Measurements from ENCODE around the gene P4HA2. TPM values are rescaled to one million over a fixed set of nuclear protein-coding genes. Genes with fewer than 3 reads are reported as not detected.
A peak's percentile ranks its signal among the peaks of the same experiment; 100 is the strongest.

P4HA2 gene
- total RNA-seq, 1 experiment from 2014 or later, result 51.8 TPM

- H3K36me3 Mint-ChIP-seq (ENCODE audit: insufficient read depth, unreplicated experiment), result no peaks in the 10 kb centered on the region
- no peaks in the 10 kb centered on the region for H3K9me3 Mint-ChIP-seq (ENCODE audit: low read depth, unreplicated experiment)
- H3K27me3 Mint-ChIP-seq (ENCODE audit: unreplicated experiment), result no peaks in the 10 kb centered on the region
- TF ChIP-seq CTCF (IDR thresholded peaks at IDR 0.05; ENCODE audit: unreplicated experiment), result no peak
- DNase-seq, result no peak
- CTCF ChIA-PET, result no interaction called here
- intact Hi-C loops (cut with micrococcal nuclease; ENCODE audit: unreplicated experiment), result no loop called here
- peaks cover 18% of the 10 kb centered on the region for H3K4me1 Mint-ChIP-seq (ENCODE audit: low read depth, unreplicated experiment)
- no peak overlapping the region for H3K4me3 Mint-ChIP-seq (ENCODE audit: low read depth, unreplicated experiment)
- no TSS peak for BruUV-seq (replicated peaks)
- no peak overlapping the region for H3K27ac Mint-ChIP-seq (ENCODE audit: unreplicated experiment)
Observed at GRCh38 chr5:132274050-132274792, 46.6 kb upstream of the P4HA2 start.

- no peak overlapping the region for H3K27ac Mint-ChIP-seq (ENCODE audit: unreplicated experiment)
- peaks cover 18% of the 10 kb centered on the region for H3K4me1 Mint-ChIP-seq (ENCODE audit: low read depth, unreplicated experiment)
- no peak for TF ChIP-seq CTCF (IDR thresholded peaks at IDR 0.05; ENCODE audit: unreplicated experiment)
- no peaks in the 10 kb centered on the region for H3K9me3 Mint-ChIP-seq (ENCODE audit: low read depth, unreplicated experiment)
- no peak for DNase-seq
- H3K27me3 Mint-ChIP-seq (ENCODE audit: unreplicated experiment), result no peaks in the 10 kb centered on the region
- intact Hi-C loops (cut with micrococcal nuclease; ENCODE audit: unreplicated experiment), result no loop called here
- CTCF ChIA-PET, result no interaction called here
- H3K36me3 Mint-ChIP-seq (ENCODE audit: insufficient read depth, unreplicated experiment), result no peaks in the 10 kb centered on the region
- H3K4me3 Mint-ChIP-seq (ENCODE audit: low read depth, unreplicated experiment), result no peak overlapping the region
- BruUV-seq (replicated peaks), result no TSS peak
Observed at GRCh38 chr5:132273631-132274030, 46.0 kb upstream of the P4HA2 start.

- peak; percentile 86 for DNase-seq
- Mint-ChIP-seq H3K4me3 (ENCODE audit: low read depth, unreplicated experiment) (peak overlapping the region; percentile 20), H3K4me1 (ENCODE audit: low read depth, unreplicated experiment) (peaks cover 23% of the 10 kb centered on the region), H3K9me3 (ENCODE audit: low read depth, unreplicated experiment) (no peaks in the 10 kb centered on the region), H3K27me3 (ENCODE audit: unreplicated experiment) (no peaks in the 10 kb centered on the region), H3K27ac (ENCODE audit: unreplicated experiment) (no peak overlapping the region), H3K36me3 (ENCODE audit: insufficient read depth, unreplicated experiment) (no peaks in the 10 kb centered on the region)
- TF ChIP-seq CTCF (IDR thresholded peaks at IDR 0.05; ENCODE audit: unreplicated experiment), result peak; percentile 92
- CTCF ChIA-PET, result interaction anchor here (1.0 to 1.5 kb wide), 4 partner anchors 10 to 97 kb away, joined by 3 to 5 read pairs (median 3); partner anchors contain the start of gene SLC22A5
- intact Hi-C loops (cut with micrococcal nuclease; ENCODE audit: unreplicated experiment), result no loop called here
- no TSS peak for BruUV-seq (replicated peaks)
Observed at GRCh38 chr5:132272311-132273210, 44.9 kb upstream of the P4HA2 start.

- CTCF ChIA-PET, result interaction anchor here (1.0 to 1.5 kb wide), 3 partner anchors 11 to 98 kb away, joined by 3 to 5 read pairs (median 3); partner anchors contain the start of gene SLC22A5
- DNase-seq, result no peak
- intact Hi-C loops (cut with micrococcal nuclease; ENCODE audit: unreplicated experiment), result no loop called here
- H3K27me3 Mint-ChIP-seq (ENCODE audit: unreplicated experiment), result no peaks in the 10 kb centered on the region
- no peaks in the 10 kb centered on the region for H3K36me3 Mint-ChIP-seq (ENCODE audit: insufficient read depth, unreplicated experiment)
- H3K27ac Mint-ChIP-seq (ENCODE audit: unreplicated experiment), result no peak overlapping the region
- no peaks in the 10 kb centered on the region for H3K9me3 Mint-ChIP-seq (ENCODE audit: low read depth, unreplicated experiment)
- H3K4me3 Mint-ChIP-seq (ENCODE audit: low read depth, unreplicated experiment), result no peak overlapping the region
- H3K4me1 Mint-ChIP-seq (ENCODE audit: low read depth, unreplicated experiment), result peaks cover 29% of the 10 kb centered on the region
- no peak for TF ChIP-seq CTCF (IDR thresholded peaks at IDR 0.05; ENCODE audit: unreplicated experiment)
- BruUV-seq (replicated peaks), result no TSS peak
Observed at GRCh38 chr5:132271251-132272246, 43.9 kb upstream of the P4HA2 start.

Data from Calu3 (cell line).